Esophagus (tissue), 2 donors: ENCODE measurements around the gene USP17L20. TPM values are rescaled to one million over a fixed set of nuclear protein-coding genes. Genes with fewer than 3 reads are reported as not detected.
"Not testable (repeated sequence)": the region's sequence is repeated elsewhere in the genome, so short reads cannot be mapped to it uniquely, and the experiment has no call there.

Experiments
- H3K27ac ChIP-seq, 2 donors: one replicate each; pipeline ENCODE4 v1.5.1; 2013; ENCODE audit warnings: low read depth in 2 of 2, mild to moderate bottlenecking in 2 of 2, inconsistent platforms in 1 of 2, low read length in 1 of 2, moderate library complexity in 1 of 2
- H3K27me3 ChIP-seq, 2 donors: one replicate each; pipeline ENCODE4 v1.6.1; 2013; ENCODE audit warnings: low read length in 2 of 2, control low read depth in 1 of 2, mild to moderate bottlenecking in 1 of 2; ENCODE audit not compliant: insufficient read depth in 2 of 2, control insufficient read depth in 1 of 2
- H3K36me3 ChIP-seq, 2 donors: one replicate each; pipeline ENCODE4 v1.6.1; 2013; ENCODE audit warnings: low read length in 1 of 2; ENCODE audit not compliant: control insufficient read depth in 2 of 2, insufficient read depth in 2 of 2
- H3K4me1 ChIP-seq, 2 donors: one replicate each; pipeline ENCODE4 v1.6.1; 2013; ENCODE audit warnings: low read length in 1 of 2; ENCODE audit not compliant: control insufficient read depth in 2 of 2, insufficient read depth in 2 of 2
- H3K4me3 ChIP-seq, 2 donors: one replicate each; pipeline ENCODE4 v1.5.1; 2013; ENCODE audit warnings: low read length in 2 of 2, mild to moderate bottlenecking in 2 of 2, low read depth in 1 of 2, moderate library complexity in 1 of 2
- H3K9me3 ChIP-seq, 2 donors: one replicate each; pipeline ENCODE4 v1.6.1; 2013; ENCODE audit warnings: mild to moderate bottlenecking in 2 of 2, low read depth in 1 of 2, low read length in 1 of 2, moderate library complexity in 1 of 2; ENCODE audit not compliant: control insufficient read depth in 2 of 2, insufficient read depth in 1 of 2
- WGBS, 2 donors: extraction: QIAGEN DNeasy Blood & Tissue Kit; methylation state at CpG; one replicate each; pipeline ENCODE4 v1.1.7; 2013; 5-methylcytosine and 5-hydroxymethylcytosine counted together
- polyA plus RNA-seq, 2 donors: library from polyadenylated mRNA; stranded (reverse); fragments of 200-250 nt; gene quantifications; one replicate each; pipeline ENCODE4 v1.2.3, GENCODE V29; 2013
- donor health status: healthy with polysubstance abuse.
- donor health status: Bipolar disorder and iron deficiency.

USP17L20 gene
- polyA plus RNA-seq, 2 donors = not detected

DNA sequence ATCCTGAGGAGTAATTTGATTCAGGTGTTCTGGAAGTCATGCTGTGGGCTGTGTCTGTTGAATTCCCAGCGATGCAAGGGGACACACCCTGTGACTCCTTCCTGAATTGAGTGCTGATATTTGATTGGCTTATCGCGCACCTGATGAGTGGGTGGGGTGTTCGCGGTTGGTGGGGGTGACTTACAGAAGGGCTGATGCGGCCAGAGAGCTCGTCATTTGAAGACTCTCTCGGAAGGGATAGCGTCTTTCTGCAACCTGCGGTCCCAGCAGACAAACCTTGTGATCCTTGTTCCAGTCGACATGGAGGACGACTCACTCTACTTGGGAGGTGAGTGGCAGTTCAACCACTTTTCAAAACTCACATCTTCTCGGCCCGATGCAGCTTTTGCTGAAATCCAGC is 14.3 kb upstream of the USP17L20 start, which contains the start of gene USP17L17:
TSS of gene USP17L17 (plus strand) at position 301 of the 400 bp plus-strand sequence. CDS start at position 301, 0 bp downstream.
- H3K4me1 ChIP-seq, H3K27ac ChIP-seq, H3K36me3 ChIP-seq, H3K27me3 ChIP-seq, H3K4me3 ChIP-seq, H3K9me3 ChIP-seq: not testable (repeated sequence)
- WGBS, 2 donors = 90 to 92% methylated on average over 5 of the region's 14 CpGs

DNA sequence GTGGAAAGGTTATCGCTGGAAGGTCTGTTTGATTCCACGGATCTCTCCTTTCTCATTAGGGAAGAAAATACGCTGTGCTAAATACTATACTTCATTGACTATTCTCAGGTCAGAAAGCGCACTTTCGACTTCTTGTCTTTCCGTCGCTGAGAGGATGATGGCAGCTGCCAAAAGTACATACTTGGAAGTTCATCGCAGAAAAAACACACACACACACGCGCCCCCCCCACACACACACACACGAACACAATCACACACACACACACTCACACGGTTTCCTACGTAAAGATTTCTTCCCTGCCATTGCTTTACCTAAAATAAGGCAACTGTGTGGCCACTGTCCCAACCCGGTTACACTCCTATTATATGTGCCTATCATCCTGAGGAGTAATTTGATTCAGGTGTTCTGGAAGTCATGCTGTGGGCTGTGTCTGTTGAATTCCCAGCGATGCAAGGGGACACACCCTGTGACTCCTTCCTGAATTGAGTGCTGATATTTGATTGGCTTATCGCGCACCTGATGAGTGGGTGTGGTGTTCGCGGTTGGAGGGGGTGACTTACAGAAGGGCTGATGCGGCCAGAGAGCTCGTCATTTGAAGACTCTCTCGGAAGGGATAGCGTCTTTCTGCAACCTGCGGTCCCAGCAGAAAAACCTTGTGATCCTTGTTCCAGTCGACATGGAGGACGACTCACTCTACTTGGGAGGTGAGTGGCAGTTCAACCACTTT is 9.8 kb upstream of the USP17L20 start, which contains the start of gene USP17L18:
TSS of gene USP17L18 (plus strand) at position 678 of the 728 bp plus-strand sequence. CDS start at position 678, 0 bp downstream.
- not testable (repeated sequence) for H3K27me3 ChIP-seq, H3K27ac ChIP-seq, H3K4me3 ChIP-seq, H3K36me3 ChIP-seq, H3K9me3 ChIP-seq, H3K4me1 ChIP-seq
- 91 to 92% methylated on average over 13 to 21 of the region's 26 CpGs for WGBS, 2 donors

DNA sequence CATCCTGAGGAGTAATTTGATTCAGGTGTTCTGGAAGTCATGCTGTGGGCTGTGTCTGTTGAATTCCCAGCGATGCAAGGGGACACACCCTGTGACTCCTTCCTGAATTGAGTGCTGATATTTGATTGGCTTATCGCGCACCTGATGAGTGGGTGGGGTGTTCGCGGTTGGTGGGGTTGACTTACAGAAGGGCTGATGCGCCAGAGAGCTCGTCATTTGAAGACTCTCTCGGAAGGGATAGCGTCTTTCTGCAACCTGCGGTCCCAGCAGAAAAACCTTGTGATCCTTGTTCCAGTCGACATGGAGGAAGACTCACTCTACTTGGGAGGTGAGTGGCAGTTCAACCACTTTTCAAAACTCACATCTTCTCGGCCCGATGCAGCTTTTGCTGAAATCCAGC is 4.8 kb upstream of the USP17L20 start, which contains the start of gene USP17L19:
TSS of gene USP17L19 (plus strand) at position 301 of the 400 bp plus-strand sequence. CDS start at position 301, 0 bp downstream.
- not testable (repeated sequence) for H3K4me3 ChIP-seq, H3K27ac ChIP-seq, H3K27me3 ChIP-seq, H3K36me3 ChIP-seq, H3K4me1 ChIP-seq, H3K9me3 ChIP-seq
- WGBS, 2 donors = no CpG with 5 or more reads among the region's 13 CpGs

DNA sequence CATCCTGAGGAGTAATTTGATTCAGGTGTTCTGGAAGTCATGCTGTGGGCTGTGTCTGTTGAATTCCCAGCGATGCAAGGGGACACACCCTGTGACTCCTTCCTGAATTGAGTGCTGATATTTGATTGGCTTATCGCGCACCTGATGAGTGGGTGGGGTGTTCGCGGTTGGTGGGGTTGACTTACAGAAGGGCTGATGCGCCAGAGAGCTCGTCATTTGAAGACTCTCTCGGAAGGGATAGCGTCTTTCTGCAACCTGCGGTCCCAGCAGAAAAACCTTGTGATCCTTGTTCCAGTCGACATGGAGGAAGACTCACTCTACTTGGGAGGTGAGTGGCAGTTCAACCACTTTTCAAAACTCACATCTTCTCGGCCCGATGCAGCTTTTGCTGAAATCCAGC is 4.6 kb downstream of the USP17L20 start, which contains the start of gene USP17L21:
TSS of gene USP17L21 (plus strand) at position 301 of the 400 bp plus-strand sequence. CDS start at position 301, 0 bp downstream.
- not testable (repeated sequence) for H3K9me3 ChIP-seq, H3K27ac ChIP-seq, H3K4me3 ChIP-seq, H3K36me3 ChIP-seq, H3K27me3 ChIP-seq, H3K4me1 ChIP-seq
- WGBS, 2 donors = no CpG with 5 or more reads among the region's 13 CpGs

DNA sequence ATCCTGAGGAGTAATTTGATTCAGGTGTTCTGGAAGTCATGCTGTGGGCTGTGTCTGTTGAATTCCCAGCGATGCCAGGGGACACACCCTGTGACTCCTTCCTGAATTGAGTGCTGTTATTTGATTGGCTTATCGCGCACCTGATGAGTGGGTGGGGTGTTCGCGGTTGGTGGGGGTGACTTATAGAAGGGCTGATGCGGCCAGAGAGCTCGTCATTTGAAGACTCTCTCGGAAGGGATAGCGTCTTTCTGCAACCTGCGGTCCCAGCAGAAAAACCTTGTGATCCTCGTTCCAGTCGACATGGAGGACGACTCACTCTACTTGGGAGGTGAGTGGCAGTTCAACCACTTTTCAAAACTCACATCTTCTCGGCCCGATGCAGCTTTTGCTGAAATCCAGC is 9.4 kb downstream of the USP17L20 start, which contains the start of gene USP17L22:
TSS of gene USP17L22 (plus strand) at position 301 of the 400 bp plus-strand sequence. CDS start at position 301, 0 bp downstream.
- not testable (repeated sequence) for H3K4me1 ChIP-seq, H3K4me3 ChIP-seq, H3K36me3 ChIP-seq, H3K27me3 ChIP-seq, H3K9me3 ChIP-seq, H3K27ac ChIP-seq
- WGBS, 2 donors = no CpG with 5 or more reads among the region's 15 CpGs

DNA sequence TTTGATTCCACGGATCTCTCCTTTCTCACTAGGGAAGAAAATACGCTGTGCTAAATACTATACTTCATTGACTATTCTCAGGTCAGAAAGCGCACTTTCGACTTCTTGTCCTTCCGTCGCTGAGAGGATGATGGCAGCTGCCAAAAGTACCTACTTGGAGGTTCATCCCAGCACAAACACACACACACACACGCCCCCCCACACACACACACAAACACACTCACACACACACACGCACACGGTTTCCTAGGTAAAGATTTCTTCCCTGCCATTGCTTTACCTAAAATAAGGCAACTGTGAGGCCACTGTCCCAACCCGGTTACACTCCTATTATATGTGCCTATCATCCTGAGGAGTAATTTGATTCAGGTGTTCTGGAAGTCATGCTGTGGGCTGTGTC is 13.8 kb downstream of the USP17L20 start:
- H3K27ac ChIP-seq, H3K9me3 ChIP-seq, H3K4me1 ChIP-seq, H3K4me3 ChIP-seq, H3K36me3 ChIP-seq, H3K27me3 ChIP-seq: not testable (repeated sequence)
- WGBS, 2 donors = 82 to 87% methylated on average over 5 of the region's 10 CpGs

Other genes starting within 250 kb of the USP17L20 start
- gene FAM90A26, start 87.7 kb upstream of the USP17L20 start, polyA plus RNA-seq = not detected
- gene USP17L10, start 47.5 kb upstream of the USP17L20 start, polyA plus RNA-seq = not detected
- gene USP17L11, start 42.7 kb upstream of the USP17L20 start, polyA plus RNA-seq = not detected
- gene USP17L12, start 38.0 kb upstream of the USP17L20 start, polyA plus RNA-seq = not detected
- gene USP17L13, start 33.2 kb upstream of the USP17L20 start, polyA plus RNA-seq = not detected
- gene USP17L15, start 23.7 kb upstream of the USP17L20 start, polyA plus RNA-seq = not detected
- gene USP17L17, start 14.2 kb upstream of the USP17L20 start, polyA plus RNA-seq = not detected
- gene USP17L18, start 9.5 kb upstream of the USP17L20 start, polyA plus RNA-seq = not detected
- not detected for gene USP17L19, start 4.7 kb upstream of the USP17L20 start, polyA plus RNA-seq
- not detected for gene USP17L21, start 4.7 kb downstream of the USP17L20 start, polyA plus RNA-seq
- not detected for gene USP17L22, start 9.5 kb downstream of the USP17L20 start, polyA plus RNA-seq
- not detected for gene USP17L24, start 67.0 kb downstream of the USP17L20 start, polyA plus RNA-seq
- not detected for gene USP17L25, start 71.8 kb downstream of the USP17L20 start, polyA plus RNA-seq
- not detected for gene USP17L26, start 76.5 kb downstream of the USP17L20 start, polyA plus RNA-seq
- not detected for gene USP17L5, start 81.3 kb downstream of the USP17L20 start, polyA plus RNA-seq
- not detected for gene USP17L27, start 86.0 kb downstream of the USP17L20 start, polyA plus RNA-seq
- gene USP17L28, start 90.8 kb downstream of the USP17L20 start, polyA plus RNA-seq = not detected
- gene USP17L29, start 95.5 kb downstream of the USP17L20 start, polyA plus RNA-seq = not detected
- not detected for gene USP17L30, start 105.0 kb downstream of the USP17L20 start, polyA plus RNA-seq
- not detected for gene DEFB131A, start 186.3 kb downstream of the USP17L20 start, polyA plus RNA-seq